MCF 10A (cell line): ENCODE measurements around the gene KRT86. TPM values are rescaled to one million over a fixed set of nuclear protein-coding genes. Genes with fewer than 3 reads are reported as not detected.

Source experiments
- BruUV-seq: library from RNA; stranded (reverse); fragments of 400-500 nt; replicated peaks from 2 replicates; lab custom pipeline; 2021; lab: Mats Ljungman, UMichigan
- CTCF ChIA-PET: fragments of 300-600 bp; sonication (Branson Sonifier 250); formaldehyde crosslinking; extraction: SDS; loops from one replicate; lab custom pipeline; 2021; ENCODE audit warnings: antibody characterized with exemption, inconsistent platforms; lab: Yijun Ruan, JAX
- POLR2A ChIA-PET: fragments of 300-600, 350-650 bp; sonication (Branson Sonifier 250); formaldehyde crosslinking; extraction: SDS; loops from one replicate; lab custom pipeline; 2020; ENCODE audit warnings: antibody characterized with exemption, inconsistent platforms; lab: Yijun Ruan, JAX
- DNase-seq: peaks from one replicate; pipeline ENCODE4 v3.0.0-alpha.2; 2018; ENCODE audit not compliant: unreplicated experiment
- H3K27ac Mint-ChIP-seq: one replicate; pipeline ENCODE4 v1.8.0; 2022; ENCODE audit warnings: mild to moderate bottlenecking, low read depth, mixed read lengths; ENCODE audit not compliant: unreplicated experiment
- H3K27me3 Mint-ChIP-seq: one replicate; pipeline ENCODE4 v1.8.0; 2022; ENCODE audit warnings: mixed read lengths; ENCODE audit not compliant: insufficient read depth, unreplicated experiment
- H3K36me3 Mint-ChIP-seq: one replicate; pipeline ENCODE4 v1.8.0; 2022; ENCODE audit warnings: mild to moderate bottlenecking, moderate library complexity, mixed read lengths; ENCODE audit not compliant: insufficient read depth, unreplicated experiment
- H3K4me1 Mint-ChIP-seq: one replicate; pipeline ENCODE4 v1.8.0; 2022; ENCODE audit warnings: mixed read lengths; ENCODE audit not compliant: insufficient read depth, unreplicated experiment
- H3K4me3 Mint-ChIP-seq: one replicate; pipeline ENCODE4 v1.8.0; 2022; ENCODE audit warnings: mild to moderate bottlenecking, moderate library complexity, mixed read lengths; ENCODE audit not compliant: unreplicated experiment
- H3K9me3 Mint-ChIP-seq: one replicate; pipeline ENCODE4 v1.8.0; 2022; ENCODE audit warnings: mixed read lengths; ENCODE audit not compliant: unreplicated experiment
- CTCF ChIP-seq: fragments of 200-600 bp; IDR thresholded peaks from one replicate; pipeline ENCODE4 v1.8.0; 2022; ENCODE audit warnings: antibody characterized with exemption, mild to moderate bottlenecking; ENCODE audit not compliant: unreplicated experiment
- intact Hi-C: fragments of 100-400 bp; cut with micrococcal nuclease; formaldehyde crosslinking; loops from 2 replicates; pipeline ENCODE4 v1.14.1; 2022
- total RNA-seq: library from RNA; stranded (reverse); gene quantifications from 2 replicates; pipeline ENCODE4 v1.2.3, GENCODE V29; 2022

KRT86 gene
- total RNA-seq, 1 experiment from 2014 or later: 37.8 TPM

GRCh38 chr12:52323001-52323400, 48.6 kb downstream of the KRT86 start:
- H3K27me3 Mint-ChIP-seq: no peaks in the 10 kb centered on the region
- CTCF ChIA-PET: interaction anchor here (0.6 to 1.7 kb wide), 2 partner anchors 29 to 79 kb away, joined by 3 read pairs; no protein-coding TSS in a partner anchor
- intact Hi-C loops: no loop called here
- H3K36me3 Mint-ChIP-seq: no peaks in the 10 kb centered on the region
- no TSS peak for BruUV-seq
- POLR2A ChIA-PET: interaction anchor here (0.6 kb wide), 2 partner anchors 36 to 485 kb away, joined by 3 to 4 read pairs; no protein-coding TSS in a partner anchor
- TF ChIP-seq CTCF: no peak
- DNase-seq: no peak
- H3K27ac Mint-ChIP-seq: no peak overlapping the region
- H3K4me1 Mint-ChIP-seq: peaks cover 13% of the 10 kb centered on the region
- no peaks in the 10 kb centered on the region for H3K9me3 Mint-ChIP-seq
- no peak overlapping the region for H3K4me3 Mint-ChIP-seq

- Mint-ChIP-seq H3K4me3 (no peak overlapping the region), H3K9me3 (no peaks in the 10 kb centered on the region), H3K27me3 (no peaks in the 10 kb centered on the region), H3K4me1 (peaks cover 14% of the 10 kb centered on the region), H3K27ac (no peak overlapping the region), H3K36me3 (no peaks in the 10 kb centered on the region)
- ChIA-PET POLR2A (interaction anchor here (0.6 kb wide), 1 partner anchor 37 kb away, joined by 4 read pairs; no protein-coding TSS in a partner anchor), CTCF (interaction anchor here (0.5 to 0.7 kb wide), 3 partner anchors 16 to 80 kb away, joined by 3 to 4 read pairs (median 3); no protein-coding TSS in a partner anchor)
- no peak for DNase-seq
- intact Hi-C loops: no loop called here
- no TSS peak for BruUV-seq
- TF ChIP-seq CTCF: no peak
Measured at GRCh38 chr12:52323416-52324152, 49.1 kb downstream of the KRT86 start.

GRCh38 chr12:52324153-52324444, 49.7 kb downstream of the KRT86 start:
- DNase-seq: no peak
- H3K4me3 Mint-ChIP-seq: no peak overlapping the region
- intact Hi-C loops: no loop called here
- no peak for TF ChIP-seq CTCF
- H3K36me3 Mint-ChIP-seq: no peaks in the 10 kb centered on the region
- no peak overlapping the region for H3K27ac Mint-ChIP-seq
- POLR2A ChIA-PET: no interaction called here
- H3K27me3 Mint-ChIP-seq: no peaks in the 10 kb centered on the region
- CTCF ChIA-PET: interaction anchor here (0.5 to 1.1 kb wide), 3 partner anchors 15 to 561 kb away, joined by 3 to 4 read pairs (median 3); no protein-coding TSS in a partner anchor
- BruUV-seq: no TSS peak
- peaks cover 14% of the 10 kb centered on the region for H3K4me1 Mint-ChIP-seq
- H3K9me3 Mint-ChIP-seq: no peaks in the 10 kb centered on the region

- no peaks in the 10 kb centered on the region for H3K36me3 Mint-ChIP-seq
- DNase-seq: peak; percentile 98
- BruUV-seq: no TSS peak
- H3K4me3 Mint-ChIP-seq: no peak overlapping the region
- no peaks in the 10 kb centered on the region for H3K9me3 Mint-ChIP-seq
- no peaks in the 10 kb centered on the region for H3K27me3 Mint-ChIP-seq
- intact Hi-C loops: loop anchor here (1.0 to 5.0 kb wide), 5 partner anchors 47 to 545 kb away; partner anchors contain the start of gene KRT7
- TF ChIP-seq CTCF: peak; percentile 97
- CTCF ChIA-PET: interaction anchor here (0.6 to 5.0 kb wide), 57 partner anchors 9 to 1682 kb away, joined by 3 to 57 read pairs (median 4); partner anchors contain the start of genes HOXC8, KRT6C, KRT80 and KRT86
- H3K27ac Mint-ChIP-seq: no peak overlapping the region
- peaks cover 14% of the 10 kb centered on the region for H3K4me1 Mint-ChIP-seq
- POLR2A ChIA-PET: interaction anchor here (0.7 to 2.6 kb wide), 15 partner anchors 11 to 578 kb away, joined by 3 to 24 read pairs (median 4); partner anchors contain the start of genes KRT6A and KRT8
Measured at GRCh38 chr12:52327052-52327829, 52.8 kb downstream of the KRT86 start.
